KOPT-K1 (cell line): ENCODE measurements around the gene RBM23.

Experiments
- H3K27ac ChIP-seq: fragments of 200-600 bp; sonication (generic); 2 replicates; pipeline ENCODE4 v1.5.1; 2016; ENCODE audit warnings: antibody characterized with exemption, mild to moderate bottlenecking, low read depth, low read length; ENCODE audit not compliant: poor library complexity, severe bottlenecking
- H3K36me3 ChIP-seq: fragments of 200-600 bp; sonication (generic); 2 replicates; pipeline ENCODE4 v1.5.1; 2017; ENCODE audit warnings: antibody characterized with exemption, mild to moderate bottlenecking, low read length, moderate library complexity; ENCODE audit not compliant: insufficient read depth
- H3K9me3 ChIP-seq: fragments of 200-600 bp; sonication (generic); 2 replicates; pipeline ENCODE4 v1.5.1; 2017; ENCODE audit warnings: antibody characterized with exemption, low read length, mild to moderate bottlenecking; ENCODE audit not compliant: insufficient read depth, poor library complexity, severe bottlenecking

The RBM23 gene

DNA sequence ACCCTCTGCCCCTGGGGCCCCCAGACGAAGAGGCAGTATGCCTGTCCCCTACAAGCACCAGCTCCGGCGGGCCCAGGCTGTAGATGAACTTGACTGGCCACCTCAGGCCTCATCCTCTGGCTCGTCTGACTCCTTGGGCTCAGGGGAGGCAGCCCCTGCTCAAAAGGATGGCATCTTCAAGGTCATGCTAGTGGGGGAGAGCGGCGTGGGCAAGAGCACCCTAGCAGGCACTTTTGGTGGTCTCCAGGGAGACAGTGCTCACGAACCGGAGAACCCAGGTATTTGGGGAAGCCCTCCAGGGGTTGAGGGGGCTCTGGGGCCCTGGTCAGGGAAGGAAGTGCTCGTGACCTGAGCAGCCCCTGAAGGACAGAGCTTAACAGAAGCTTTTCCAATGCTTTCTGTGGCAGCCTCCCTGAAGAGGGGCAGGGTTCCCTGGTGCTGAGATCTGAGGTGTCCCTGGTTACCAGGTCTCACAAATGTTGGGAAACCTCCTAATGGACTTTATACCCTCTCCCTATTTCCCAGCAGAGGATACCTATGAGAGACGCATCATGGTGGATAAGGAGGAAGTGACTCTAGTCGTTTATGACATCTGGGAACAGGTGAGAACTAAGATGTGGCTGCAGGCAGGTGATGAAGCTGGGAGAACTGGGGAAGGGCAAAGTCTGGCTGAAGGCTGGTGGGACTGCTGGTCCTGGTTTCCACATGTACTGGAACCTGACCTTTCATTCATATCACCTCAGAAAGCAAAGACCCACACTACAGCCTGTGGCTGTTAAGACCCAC is 34.0 kb downstream of the RBM23 start:
- H3K9me3 ChIP-seq: no peaks in the 10 kb centered on the region
- no peaks in the 10 kb centered on the region for H3K36me3 ChIP-seq
- H3K27ac ChIP-seq: no peak overlapping the region

DNA sequence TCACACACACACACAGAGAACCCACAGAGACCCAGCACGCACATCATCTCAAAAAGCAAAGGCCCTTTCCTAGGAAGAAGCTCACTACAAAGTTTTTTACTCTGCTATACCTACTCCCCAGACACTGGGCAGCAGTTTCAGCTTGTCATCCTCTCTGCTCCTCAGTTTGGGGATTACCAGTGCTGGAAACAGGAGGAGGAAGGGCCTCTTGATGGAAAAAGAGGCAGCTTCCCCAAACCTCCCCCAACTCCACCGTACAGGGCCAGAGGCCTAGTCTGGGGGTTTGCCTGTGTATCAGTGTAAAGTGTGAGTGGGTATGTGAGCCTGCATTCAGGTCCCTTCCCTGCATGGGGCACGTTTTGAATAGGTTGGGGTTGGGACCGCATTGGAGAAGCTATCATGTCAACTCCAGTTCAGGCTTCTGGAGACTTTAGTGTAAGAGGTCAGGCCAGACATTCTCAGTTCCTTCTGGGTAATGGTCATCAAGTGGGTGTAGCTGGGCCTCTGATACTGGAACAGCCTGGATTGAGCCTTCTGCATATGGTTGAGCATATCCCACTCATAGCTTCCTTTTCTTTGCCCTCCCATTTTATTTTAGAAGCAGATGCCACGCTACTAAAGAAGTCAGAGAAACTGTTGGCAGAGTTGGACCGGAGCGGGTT is 34.7 kb downstream of the RBM23 start:
- no peaks in the 10 kb centered on the region for H3K9me3 ChIP-seq
- H3K27ac ChIP-seq: no peak overlapping the region
- H3K36me3 ChIP-seq: no peaks in the 10 kb centered on the region

DNA sequence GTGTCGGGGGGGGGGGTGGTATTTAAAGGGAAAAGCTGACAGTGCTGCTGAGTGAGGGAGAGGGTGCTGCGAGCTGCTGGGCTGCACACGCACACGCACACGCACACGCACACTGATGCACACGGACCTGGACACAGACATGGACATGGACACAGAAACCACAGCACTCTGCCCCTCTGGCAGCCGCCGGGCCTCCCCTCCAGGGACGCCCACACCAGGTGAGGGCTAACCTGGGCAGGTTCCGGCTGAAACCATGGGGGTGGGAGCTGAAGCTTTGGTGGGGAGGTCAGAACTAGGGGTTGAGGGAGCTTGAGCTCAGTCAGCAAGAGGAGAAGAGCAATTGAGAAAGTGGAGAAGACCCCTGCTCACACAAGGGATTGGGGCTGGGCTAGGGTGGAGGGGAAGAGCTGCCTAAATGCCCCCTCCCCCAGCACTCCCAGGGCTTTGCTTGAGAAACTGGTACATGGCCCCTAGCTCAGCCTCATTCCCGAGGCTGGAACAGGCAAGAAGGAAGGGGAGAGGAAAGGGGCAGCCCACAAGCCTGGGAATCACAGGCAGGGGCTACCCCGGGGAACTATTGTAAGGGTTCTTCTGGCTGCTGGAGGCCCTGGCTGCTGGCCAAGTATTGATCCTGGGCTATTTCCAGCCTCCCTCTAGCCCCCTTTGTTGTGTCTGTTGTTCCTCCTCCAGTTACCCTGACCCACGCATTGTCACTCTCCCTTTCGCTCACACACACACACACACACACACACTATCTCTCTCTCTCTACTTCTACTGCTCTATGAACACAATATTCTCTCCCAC is 35.6 kb downstream of the RBM23 start, which contains the start of gene REM2:
Gene REM2 (plus strand): TSS at position 50 of the 804 bp plus-strand sequence. CDS start 66 bp downstream, at position 116.
- Histone ChIP-seq H3K9me3 (no peaks in the 10 kb centered on the region), H3K27ac (no peak within 1 kb of the TSS), H3K36me3 (no peaks in the 10 kb centered on the region)

- H3K27ac ChIP-seq: no peak overlapping the region
- H3K9me3 ChIP-seq: no peaks in the 10 kb centered on the region
- H3K36me3 ChIP-seq: no peaks in the 10 kb centered on the region
These were observed 36.3 kb downstream of the RBM23 start for GRCh38 chr14:22882529-22883172.

DNA sequence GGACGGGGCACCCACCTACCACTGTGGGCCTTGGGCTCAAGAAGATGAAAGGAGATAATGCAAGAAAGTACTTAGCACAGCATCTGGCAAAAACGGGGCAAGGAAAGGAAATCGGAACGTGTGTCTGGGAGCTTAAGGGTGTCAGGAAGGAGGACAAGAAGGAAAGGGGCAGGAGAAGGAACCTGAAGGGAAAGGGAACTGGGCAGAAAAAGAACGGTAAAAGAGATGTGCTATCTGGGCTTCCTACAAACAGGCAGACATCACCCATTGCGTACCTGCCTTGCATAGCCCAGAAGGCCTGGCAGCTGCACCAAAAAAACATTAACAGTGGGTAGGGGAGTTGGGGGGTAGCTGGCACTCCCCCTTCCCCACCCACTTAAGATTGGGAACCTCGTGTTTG is 36.9 kb downstream of the RBM23 start:
- Histone ChIP-seq H3K36me3 (no peaks in the 10 kb centered on the region), H3K27ac (no peak overlapping the region), H3K9me3 (no peaks in the 10 kb centered on the region)

- H3K36me3 ChIP-seq: peaks cover 29% of the 10 kb centered on the region; the same call in 1 of the 2 replicates
- no peak overlapping the region for H3K27ac ChIP-seq
- no peaks in the 10 kb centered on the region for H3K9me3 ChIP-seq
These were observed 40.4 kb downstream of the RBM23 start for GRCh38 chr14:22878271-22879246.

DNA sequence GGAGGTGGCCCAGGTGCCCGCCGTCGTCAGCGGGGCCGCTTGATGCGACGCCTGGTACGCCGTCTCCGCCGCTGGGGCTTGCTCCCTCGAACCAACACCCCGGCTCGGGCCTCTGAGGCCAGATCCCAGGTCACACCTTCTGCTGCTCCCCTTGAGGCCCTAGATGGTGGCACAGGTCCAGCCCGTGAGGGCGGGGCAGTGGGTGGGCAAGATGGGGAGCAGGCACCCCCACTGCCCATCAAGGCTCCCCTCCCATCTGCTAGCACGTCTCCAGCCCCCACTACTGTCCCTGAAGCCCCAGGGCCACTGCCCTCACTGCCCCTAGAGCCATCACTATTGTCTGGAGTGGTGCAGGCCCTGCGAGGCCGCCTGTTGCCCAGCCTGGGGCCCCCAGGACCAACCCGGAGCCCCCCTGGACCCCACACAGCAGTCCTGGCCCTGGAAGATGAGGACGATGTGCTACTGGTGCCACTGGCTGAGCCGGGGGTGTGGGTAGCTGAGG is 41.9 kb downstream of the RBM23 start:
- H3K27ac ChIP-seq: no peak overlapping the region
- H3K9me3 ChIP-seq: no peaks in the 10 kb centered on the region
- peaks cover 30% of the 10 kb centered on the region; the same call in 1 of the 2 replicates for H3K36me3 ChIP-seq

GRCh38 chr14:22875748-22876319 is 43.1 kb downstream of the RBM23 start:
- H3K9me3 ChIP-seq: no peaks in the 10 kb centered on the region
- no peak overlapping the region for H3K27ac ChIP-seq
- peaks cover 30% of the 10 kb centered on the region; the same call in 1 of the 2 replicates for H3K36me3 ChIP-seq

GRCh38 chr14:22875003-22875747 is 43.8 kb downstream of the RBM23 start:
- peaks cover 30% of the 10 kb centered on the region; the same call in 1 of the 2 replicates for H3K36me3 ChIP-seq
- H3K27ac ChIP-seq: no peak overlapping the region
- no peaks in the 10 kb centered on the region for H3K9me3 ChIP-seq

DNA sequence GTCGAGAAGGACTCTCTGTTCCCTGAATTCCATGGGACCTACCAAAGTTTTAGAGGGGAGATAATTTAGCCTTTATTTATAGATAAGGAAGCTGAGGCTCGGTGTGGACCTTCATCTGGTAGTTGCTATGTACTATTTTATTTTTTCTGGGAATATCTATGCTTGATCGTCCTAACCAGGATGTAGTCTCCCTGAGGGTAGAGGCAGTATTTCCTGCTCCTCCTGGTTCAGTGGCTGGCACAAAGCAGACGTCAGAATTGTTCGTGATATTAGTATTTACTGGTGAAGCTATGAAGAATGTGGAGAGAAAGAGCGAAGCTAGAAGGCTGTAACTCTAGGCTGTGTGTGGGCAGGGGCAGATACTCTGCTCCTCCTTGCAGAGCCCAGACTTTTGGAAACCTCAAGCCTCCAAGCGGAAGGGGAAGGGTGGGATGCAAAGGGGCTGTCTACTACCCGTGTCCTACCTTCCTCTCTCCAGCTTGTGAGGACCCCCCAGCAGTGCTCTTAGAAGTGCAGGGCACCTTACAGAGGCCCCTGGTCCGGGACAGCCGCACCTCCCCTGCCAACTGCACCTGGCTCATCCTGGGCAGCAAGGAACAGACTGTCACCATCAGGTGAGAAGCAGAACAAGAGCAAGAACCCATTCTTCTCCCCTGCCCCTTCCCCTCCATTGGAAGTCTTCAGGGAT is 46.0 kb downstream of the RBM23 start:
- Histone ChIP-seq H3K27ac (no peak overlapping the region), H3K36me3 (peaks cover 30% of the 10 kb centered on the region; the same call in 1 of the 2 replicates), H3K9me3 (no peaks in the 10 kb centered on the region)

DNA sequence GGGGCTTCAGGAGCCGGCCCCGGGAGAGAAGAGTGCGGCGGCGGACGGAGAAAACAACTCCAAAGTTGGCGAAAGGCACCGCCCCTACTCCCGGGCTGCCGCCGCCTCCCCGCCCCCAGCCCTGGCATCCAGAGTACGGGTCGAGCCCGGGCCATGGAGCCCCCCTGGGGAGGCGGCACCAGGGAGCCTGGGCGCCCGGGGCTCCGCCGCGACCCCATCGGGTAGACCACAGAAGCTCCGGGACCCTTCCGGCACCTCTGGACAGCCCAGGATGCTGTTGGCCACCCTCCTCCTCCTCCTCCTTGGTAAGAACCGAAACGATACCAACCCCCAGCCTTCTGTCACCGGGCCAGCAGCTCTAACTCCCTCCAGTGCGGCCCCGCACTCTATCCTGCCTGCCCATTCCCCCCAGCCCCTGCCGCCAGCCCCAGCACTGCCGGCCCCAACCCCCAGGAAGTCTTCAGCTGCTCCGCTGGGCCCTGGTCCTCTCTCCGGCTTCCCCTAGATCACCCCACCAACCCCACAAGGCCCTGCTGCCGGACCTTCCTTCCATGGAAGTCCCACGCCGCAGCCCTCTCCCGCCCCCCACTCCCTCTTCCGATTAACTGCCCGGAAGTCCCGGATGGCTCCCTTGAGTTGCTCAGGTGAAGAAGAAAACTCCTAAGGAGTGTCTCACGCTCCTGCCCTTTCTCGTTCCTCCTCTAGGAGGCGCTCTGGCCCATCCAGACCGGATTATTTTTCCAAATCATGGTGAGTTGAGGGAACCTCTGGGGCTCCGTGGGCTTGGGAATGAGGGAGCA is 46.7 kb downstream of the RBM23 start:
- H3K9me3 ChIP-seq: no peaks in the 10 kb centered on the region
- H3K27ac ChIP-seq: peak overlapping the region; percentile 75
- peaks cover 30% of the 10 kb centered on the region; the same call in 1 of the 2 replicates for H3K36me3 ChIP-seq
